ENCODE data around the gene ADAMTS15. TPM values are rescaled to one million over a fixed set of nuclear protein-coding genes. Genes with fewer than 3 reads are reported as not detected.

The ADAMTS15 gene
- total RNA-seq, 3 donors from 2014 or later: 1.8 to 7.8 (median 3.5) TPM

GRCh38 chr11:130487924-130488815, 39.7 kb downstream of the ADAMTS15 start:
- Histone ChIP-seq H3K9me3 (no peaks in the 10 kb centered on the region), H3K4me3 (no peak overlapping the region), H3K4me1 (ENCODE audit: low read depth) (peaks cover 19% of the 10 kb centered on the region), H3K36me3 (ENCODE audit: low read depth) (no peaks in the 10 kb centered on the region)
- no peak for TF ChIP-seq CTCF (IDR thresholded peaks at IDR 0.05)
- intact Hi-C loops (cut with DNase I, micrococcal nuclease): no loop called here
- peak; percentile 62 for ATAC-seq
- DNase-seq: no peak

GRCh38 chr11:130488848-130489584, 40.6 kb downstream of the ADAMTS15 start:
- H3K4me3 ChIP-seq: no peak overlapping the region
- ATAC-seq: peak; percentile 74
- no peak for TF ChIP-seq CTCF (IDR thresholded peaks at IDR 0.05)
- intact Hi-C loops (cut with DNase I, micrococcal nuclease): no loop called here
- no peak for DNase-seq
- no peaks in the 10 kb centered on the region for H3K36me3 ChIP-seq (ENCODE audit: low read depth)
- H3K9me3 ChIP-seq: no peaks in the 10 kb centered on the region
- H3K4me1 ChIP-seq (ENCODE audit: low read depth): peaks cover 19% of the 10 kb centered on the region

- TF ChIP-seq CTCF (IDR thresholded peaks at IDR 0.05): no peak
- Histone ChIP-seq H3K9me3 (no peaks in the 10 kb centered on the region), H3K36me3 (ENCODE audit: low read depth) (no peaks in the 10 kb centered on the region), H3K4me3 (no peak overlapping the region), H3K4me1 (ENCODE audit: low read depth) (peaks cover 19% of the 10 kb centered on the region)
- intact Hi-C loops (cut with DNase I, micrococcal nuclease): no loop called here
- DNase-seq (no peak), ATAC-seq (no peak)
These were observed 41.3 kb downstream of the ADAMTS15 start for GRCh38 chr11:130489716-130490115.

GRCh38 chr11:130490682-130491449, 42.4 kb downstream of the ADAMTS15 start:
- DNase-seq: no peak

More at GRCh38 chr11:130490682-130491449, 42.4 kb downstream of the ADAMTS15 start:
- peak; percentile 71 for ATAC-seq
- Histone ChIP-seq H3K9me3 (no peaks in the 10 kb centered on the region), H3K4me3 (no peak overlapping the region), H3K4me1 (ENCODE audit: low read depth) (peaks cover 19% of the 10 kb centered on the region), H3K36me3 (ENCODE audit: low read depth) (no peaks in the 10 kb centered on the region)
- intact Hi-C loops (cut with DNase I, micrococcal nuclease): no loop called here
- no peak for TF ChIP-seq CTCF (IDR thresholded peaks at IDR 0.05)

Data from mucosa of descending colon (tissue), 3 donors.